Hepatocyte (in vitro differentiated cells): ENCODE measurements around the gene ERP29. TPM values are rescaled to one million over a fixed set of nuclear protein-coding genes. Genes with fewer than 3 reads are reported as not detected.

Source experiments
- DNase-seq: peaks from one replicate; pipeline ENCODE4 v3.0.0-alpha.2; 2016; ENCODE audit warnings: low spot score
- H2AFZ ChIP-seq: fragments of 200-600 bp; sonication (generic); 2 replicates; pipeline ENCODE4 v1.6.0; 2016; ENCODE audit warnings: antibody characterized with exemption, mild to moderate bottlenecking
- H3K27ac ChIP-seq: fragments of 200-600 bp; sonication (generic); 2 replicates; pipeline ENCODE4 v1.5.1; 2016; ENCODE audit warnings: mild to moderate bottlenecking
- H3K27me3 ChIP-seq: fragments of 200-600 bp; sonication (generic); 2 replicates; pipeline ENCODE4 v1.6.1; 2016
- H3K36me3 ChIP-seq: fragments of 200-600 bp; sonication (generic); replicated peaks from 2 replicates; pipeline ENCODE4 v1.5.1; 2016; ENCODE audit warnings: low read depth; ENCODE audit not compliant: insufficient read depth
- H3K4me1 ChIP-seq: fragments of 200-600 bp; sonication (generic); 2 replicates; pipeline ENCODE4 v1.5.1; 2016; ENCODE audit warnings: mild to moderate bottlenecking, moderate library complexity; ENCODE audit not compliant: insufficient read depth
- H3K4me2 ChIP-seq: fragments of 200-600 bp; sonication (generic); 2 replicates; pipeline ENCODE4 v1.6.0; 2016
- H3K4me3 ChIP-seq: fragments of 200-600 bp; sonication (generic); 2 replicates; pipeline ENCODE4 v1.5.1; 2016; ENCODE audit warnings: mild to moderate bottlenecking
- H3K79me2 ChIP-seq: fragments of 200-600 bp; sonication (generic); 2 replicates; pipeline ENCODE4 v1.6.0; 2017; ENCODE audit warnings: mild to moderate bottlenecking
- H3K9me2 ChIP-seq: fragments of 200-600 bp; sonication (generic); replicated peaks from 2 replicates; pipeline ENCODE4 v1.6.0; 2017; ENCODE audit warnings: mild to moderate bottlenecking; ENCODE audit not compliant: insufficient read depth
- H3K9me3 ChIP-seq: fragments of 200-600 bp; sonication (generic); 2 replicates; pipeline ENCODE4 v1.5.1; 2016; ENCODE audit warnings: low read depth, mild to moderate bottlenecking
- H4K20me1 ChIP-seq: fragments of 200-600 bp; sonication (generic); 2 replicates; pipeline ENCODE4 v1.6.0; 2016; ENCODE audit warnings: mild to moderate bottlenecking; ENCODE audit not compliant: insufficient read depth, poor library complexity, severe bottlenecking
- CTCF ChIP-seq: fragments of 200-600 bp; sonication (generic); IDR thresholded peaks from 2 replicates; pipeline ENCODE4 v1.5.1; 2016; ENCODE audit warnings: antibody characterized with exemption, mild to moderate bottlenecking; ENCODE audit not compliant: poor library complexity
- EZH2 ChIP-seq: fragments of 200-600 bp; sonication (generic); IDR thresholded peaks from 2 replicates; pipeline ENCODE4 v1.6.1; 2016; ENCODE audit warnings: antibody characterized with exemption, mild to moderate bottlenecking, borderline replicate concordance
- EZH2phosphoT487 ChIP-seq: fragments of 200-600 bp; sonication (generic); IDR thresholded peaks from one replicate; pipeline ENCODE4 v1.6.1; 2018; ENCODE audit warnings: antibody characterized with exemption, mild to moderate bottlenecking, low read depth, moderate library complexity; ENCODE audit not compliant: unreplicated experiment, severe bottlenecking
- WGBS: methylation state at CpG from one replicate; pipeline ENCODE4 v1.1.6; 2016; ENCODE audit warnings: low lambda C conversion rate; ENCODE audit errors: missing lambda C conversion rate; 5-methylcytosine and 5-hydroxymethylcytosine counted together
- polyA plus RNA-seq: library from polyadenylated mRNA; unstranded; fragments of >200 nt; fragmentation: Nextera tagmentation; extraction: Ambion mirVana; gene quantifications from 2 replicates; pipeline ENCODE4 v1.2.1, GENCODE V29; 2016
- total RNA-seq: library from RNA; depleted of rRNA; stranded (reverse); fragments of >200 nt; gene quantifications from 2 replicates; pipeline ENCODE4 v1.2.3, GENCODE V29; 2014

ERP29 gene
- total and polyA plus RNA-seq, 2 experiments from 2014 or later = 178 to 253 TPM

- Histone ChIP-seq H4K20me1 (no peaks in the 10 kb centered on the region), H3K4me3 (no peak overlapping the region), H3K4me2 (no peak overlapping the region), H2AFZ (no peak overlapping the region), H3K79me2 (no peaks in the 10 kb centered on the region), H3K4me1 (no peaks in the 10 kb centered on the region), H3K36me3 (no peaks in the 10 kb centered on the region), H3K9me3 (no peaks in the 10 kb centered on the region), H3K9me2 (no peaks in the 10 kb centered on the region), H3K27ac (no peak overlapping the region), H3K27me3 (no peaks in the 10 kb centered on the region)
- WGBS = 81% methylated on average over 5 of the region's 5 CpGs
- TF ChIP-seq EZH2phosphoT487 (no peak), EZH2 (no peak), CTCF (no peak)
- no peak for DNase-seq
Observed at GRCh38 chr12:111975161-111975931, 37.9 kb upstream of the ERP29 start.

- Histone ChIP-seq H3K27ac (no peak overlapping the region), H3K27me3 (no peaks in the 10 kb centered on the region), H3K4me3 (no peak overlapping the region), H3K9me3 (no peaks in the 10 kb centered on the region), H3K9me2 (no peaks in the 10 kb centered on the region), H2AFZ (no peak overlapping the region), H3K36me3 (no peaks in the 10 kb centered on the region), H3K79me2 (no peaks in the 10 kb centered on the region), H3K4me2 (no peak overlapping the region), H3K4me1 (no peaks in the 10 kb centered on the region), H4K20me1 (no peaks in the 10 kb centered on the region)
- 87% methylated on average over 6 of the region's 6 CpGs for WGBS
- TF ChIP-seq CTCF (no peak), EZH2phosphoT487 (no peak)
- no peak for DNase-seq
Observed at GRCh38 chr12:111976291-111976690, 36.9 kb upstream of the ERP29 start.

GRCh38 chr12:111976860-111977259, 36.4 kb upstream of the ERP29 start:
- Histone ChIP-seq H3K4me3 (no peak overlapping the region), H3K27ac (no peak overlapping the region), H3K4me1 (no peaks in the 10 kb centered on the region), H2AFZ (no peak overlapping the region), H3K4me2 (no peak overlapping the region), H3K36me3 (no peaks in the 10 kb centered on the region), H3K9me2 (no peaks in the 10 kb centered on the region), H4K20me1 (no peaks in the 10 kb centered on the region), H3K27me3 (no peaks in the 10 kb centered on the region), H3K9me3 (no peaks in the 10 kb centered on the region), H3K79me2 (no peaks in the 10 kb centered on the region)
- DNase-seq = no peak
- TF ChIP-seq EZH2 (no peak), CTCF (no peak), EZH2phosphoT487 (no peak)

- H3K4me2 ChIP-seq = no peak overlapping the region
- no peaks in the 10 kb centered on the region for H3K36me3 ChIP-seq
- no peak overlapping the region for H3K4me3 ChIP-seq
- H3K9me3 ChIP-seq = no peaks in the 10 kb centered on the region
- H4K20me1 ChIP-seq = no peaks in the 10 kb centered on the region
- H3K27me3 ChIP-seq = no peaks in the 10 kb centered on the region
- H3K79me2 ChIP-seq = no peaks in the 10 kb centered on the region
- no peaks in the 10 kb centered on the region for H3K9me2 ChIP-seq
- DNase-seq = no peak
- H3K4me1 ChIP-seq = no peaks in the 10 kb centered on the region
- TF ChIP-seq CTCF (no peak), EZH2 (no peak), EZH2phosphoT487 (no peak)
- no peak overlapping the region for H2AFZ ChIP-seq
- no peak overlapping the region for H3K27ac ChIP-seq
Observed at GRCh38 chr12:111978545-111978944, 34.7 kb upstream of the ERP29 start.
